ENCODE results near the gene FTL.

Gene FTL

GRCh38 chr19:48928164-48929025, 36.7 kb upstream of the FTL start:
- ChIA-PET POLR2A (ENCODE audit: low non-redundant PET) (no interaction called here), CTCF (no interaction called here)
- H3K27ac ChIP-seq = peak overlapping the region; percentile 90
- TF ChIP-seq CTCF (conservative IDR thresholded peaks at IDR 0.05; ENCODE audit: low read depth) = no peak
- DNase-seq (ENCODE audit: low spot score) = no peak

GRCh38 chr19:48933382-48933932, 31.7 kb upstream of the FTL start, which contains the start of gene DHDH:
DHDH (plus strand) TSS chr19:48933699; CDS start chr19:48933722, 23 bp downstream.
- peak; percentile 87 for DNase-seq (ENCODE audit: low spot score)
- ChIA-PET CTCF (interaction anchor here (0.6 to 0.7 kb wide), 2 partner anchors 34 to 49 kb away, joined by 3 read pairs; no protein-coding TSS in a partner anchor), POLR2A (ENCODE audit: low non-redundant PET) (interaction anchor here (1.4 kb wide), 1 partner anchor 61 kb away, joined by 3 read pairs; the partner anchor contains the start of gene PPP1R15A)
- H3K27ac ChIP-seq = peak within 1 kb of the TSS; percentile 57
- no peak for TF ChIP-seq CTCF (conservative IDR thresholded peaks at IDR 0.05; ENCODE audit: low read depth)

GRCh38 chr19:48934837-48935236, 30.3 kb upstream of the FTL start:
- no peak for TF ChIP-seq CTCF (conservative IDR thresholded peaks at IDR 0.05; ENCODE audit: low read depth)
- H3K27ac ChIP-seq = no peak overlapping the region
- CTCF ChIA-PET = interaction anchor here (0.5 kb wide), 1 partner anchor 304 kb away, joined by 3 read pairs; no protein-coding TSS in a partner anchor
- no peak for DNase-seq (ENCODE audit: low spot score)
- POLR2A ChIA-PET (ENCODE audit: low non-redundant PET) = no interaction called here

- no peak for DNase-seq (ENCODE audit: low spot score)
- POLR2A ChIA-PET (ENCODE audit: low non-redundant PET) = no interaction called here
- no peak overlapping the region for H3K27ac ChIP-seq
- CTCF ChIA-PET = interaction anchor here (0.7 kb wide), 1 partner anchor 158 kb away, joined by 4 read pairs; no protein-coding TSS in a partner anchor
- no peak for TF ChIP-seq CTCF (conservative IDR thresholded peaks at IDR 0.05; ENCODE audit: low read depth)
Observed at GRCh38 chr19:48935864-48936263, 29.2 kb upstream of the FTL start.

- no peak overlapping the region for H3K27ac ChIP-seq
- POLR2A ChIA-PET (ENCODE audit: low non-redundant PET) = no interaction called here
- CTCF ChIA-PET = no interaction called here
- no peak for DNase-seq (ENCODE audit: low spot score)
- TF ChIP-seq CTCF (conservative IDR thresholded peaks at IDR 0.05; ENCODE audit: low read depth) = no peak
Observed at GRCh38 chr19:48938256-48938655, 26.9 kb upstream of the FTL start.

- no peak overlapping the region for H3K27ac ChIP-seq
- DNase-seq (ENCODE audit: low spot score) = no peak
- ChIA-PET POLR2A (ENCODE audit: low non-redundant PET) (no interaction called here), CTCF (interaction anchor here (0.6 kb wide), 2 partner anchors 17 to 276 kb away, joined by 4 read pairs; no protein-coding TSS in a partner anchor)
- TF ChIP-seq CTCF (conservative IDR thresholded peaks at IDR 0.05; ENCODE audit: low read depth) = no peak
Observed at GRCh38 chr19:48940902-48941301, 24.2 kb upstream of the FTL start.
